AG09309 (cell line): ENCODE data around the gene ZSWIM8.

ENCODE experiments used
- DNase-seq: peaks from one replicate; pipeline ENCODE4 v3.0.0-alpha.2; 2010; ENCODE audit warnings: low read depth
- H3K4me3 ChIP-seq: 2 replicates; pipeline ENCODE4 v1.5.1; 2011; ENCODE audit warnings: mild to moderate bottlenecking, low read depth, low read length, moderate library complexity; ENCODE audit not compliant: control insufficient read depth
- CTCF ChIP-seq: IDR thresholded peaks from 2 replicates; pipeline ENCODE4 v1.5.1; 2011; ENCODE audit warnings: mild to moderate bottlenecking, low read depth, low read length, inconsistent platforms; ENCODE audit not compliant: insufficient read depth, control insufficient read depth; ENCODE audit errors: missing control alignments

ZSWIM8 gene

GRCh38 chr10:73837072-73837471, 51.7 kb downstream of the ZSWIM8 start:
- H3K4me3 ChIP-seq: no peak overlapping the region
- no peak for DNase-seq
- no peak for TF ChIP-seq CTCF

GRCh38 chr10:73838008-73838567, 52.7 kb downstream of the ZSWIM8 start:
- TF ChIP-seq CTCF: no peak
- DNase-seq: no peak
- H3K4me3 ChIP-seq: no peak overlapping the region

GRCh38 chr10:73838827-73839226, 53.4 kb downstream of the ZSWIM8 start:
- DNase-seq: no peak
- TF ChIP-seq CTCF: no peak
- no peak overlapping the region for H3K4me3 ChIP-seq

- no peak overlapping the region for H3K4me3 ChIP-seq
- DNase-seq: no peak
- no peak for TF ChIP-seq CTCF
Observed at GRCh38 chr10:73839276-73839966, 54.0 kb downstream of the ZSWIM8 start.

GRCh38 chr10:73840056-73840402, 54.6 kb downstream of the ZSWIM8 start:
- no peak for TF ChIP-seq CTCF
- no peak overlapping the region for H3K4me3 ChIP-seq
- DNase-seq: no peak

GRCh38 chr10:73840403-73841060, 55.1 kb downstream of the ZSWIM8 start:
- no peak for DNase-seq
- TF ChIP-seq CTCF: no peak
- no peak overlapping the region for H3K4me3 ChIP-seq
